ENCODE data around the gene TMEM238.
"Not testable (repeated sequence)": the region's sequence is repeated elsewhere in the genome, so short reads cannot be mapped to it uniquely, and the experiment has no call there.

The TMEM238 gene

DNA sequence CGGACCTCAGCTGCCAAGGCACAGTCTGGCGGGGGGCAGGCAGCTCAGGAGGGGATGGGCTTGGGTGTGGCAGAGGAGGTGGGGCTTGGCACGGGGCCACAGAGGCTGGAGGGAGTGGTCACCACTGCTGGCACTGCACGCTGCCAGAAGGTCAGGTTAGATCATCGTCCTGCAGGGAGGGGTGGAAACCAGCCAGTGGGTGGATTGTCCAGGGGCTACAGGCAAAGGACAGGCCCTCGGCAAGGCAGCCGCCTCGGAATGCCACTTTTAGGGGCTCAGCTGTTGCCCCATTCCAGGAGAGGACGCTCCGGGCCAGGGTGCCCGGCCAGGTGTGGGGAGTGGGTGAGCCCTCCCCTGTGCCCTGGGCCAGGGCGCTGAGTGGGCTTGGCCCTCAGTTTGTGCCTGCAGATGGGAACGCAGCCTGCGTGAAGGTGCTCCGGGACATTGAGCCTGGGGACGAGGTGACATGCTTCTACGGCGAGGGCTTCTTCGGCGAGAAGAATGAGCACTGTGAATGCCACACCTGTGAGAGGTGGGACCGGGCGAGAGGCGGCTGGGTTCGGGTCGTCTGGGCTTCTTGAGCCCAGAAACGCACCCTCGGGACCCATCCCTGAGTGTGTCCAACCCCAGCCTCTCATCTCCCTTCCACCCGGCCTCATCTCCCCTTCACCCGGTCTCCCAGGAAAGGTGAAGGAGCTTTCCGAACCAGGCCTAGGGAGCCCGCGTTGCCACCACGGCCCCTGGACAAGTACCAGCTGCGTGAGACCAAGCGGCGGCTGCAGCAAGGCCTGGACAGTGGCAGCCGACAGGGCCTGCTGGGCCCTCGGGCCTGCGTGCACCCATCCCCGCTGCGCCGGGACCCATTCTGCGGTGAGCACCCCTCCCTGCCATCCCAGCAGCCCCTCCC, 38.0 kb downstream of the TMEM238 start:
- H3K4me3 ChIP-seq, result no peak overlapping the region
- no peak overlapping the region for H3K27ac ChIP-seq

DNA sequence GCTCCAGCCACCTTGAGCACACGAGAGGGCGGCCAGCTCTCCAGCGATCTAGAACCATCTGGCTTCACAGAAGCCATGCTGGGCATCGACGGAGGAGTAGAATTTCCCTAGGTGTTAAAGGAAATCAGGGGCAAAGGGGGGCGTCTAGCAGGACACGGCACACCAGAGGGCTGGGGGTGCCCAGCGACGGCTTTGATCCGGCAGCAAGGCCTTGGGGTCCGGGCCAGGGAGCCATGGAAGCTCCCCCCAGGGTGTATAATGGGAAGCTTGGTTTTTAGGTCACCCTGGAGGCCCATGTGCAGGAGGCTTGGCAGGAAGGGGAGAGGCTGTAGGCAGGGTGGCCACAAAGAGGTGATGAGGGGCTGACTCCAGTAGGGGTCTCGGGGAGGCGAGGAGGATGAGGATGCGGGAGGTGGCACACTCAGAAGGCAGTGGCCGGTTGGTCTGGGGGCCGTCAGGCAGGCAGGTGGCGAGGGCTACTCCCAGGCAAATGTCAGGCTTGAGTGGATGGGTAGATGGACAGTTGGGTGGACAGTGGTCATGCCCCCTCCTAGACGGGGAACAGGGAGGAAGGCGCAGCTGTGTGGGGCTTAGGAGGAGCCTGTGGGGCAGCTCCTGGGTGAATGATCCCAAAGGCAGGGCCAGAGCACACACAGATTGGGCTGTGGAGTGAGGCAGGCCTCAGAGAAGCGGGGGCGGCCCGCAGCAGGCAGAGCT, 38.8 kb downstream of the TMEM238 start:
- Histone ChIP-seq H3K4me3 (no peak overlapping the region), H3K27ac (no peak overlapping the region)

DNA sequence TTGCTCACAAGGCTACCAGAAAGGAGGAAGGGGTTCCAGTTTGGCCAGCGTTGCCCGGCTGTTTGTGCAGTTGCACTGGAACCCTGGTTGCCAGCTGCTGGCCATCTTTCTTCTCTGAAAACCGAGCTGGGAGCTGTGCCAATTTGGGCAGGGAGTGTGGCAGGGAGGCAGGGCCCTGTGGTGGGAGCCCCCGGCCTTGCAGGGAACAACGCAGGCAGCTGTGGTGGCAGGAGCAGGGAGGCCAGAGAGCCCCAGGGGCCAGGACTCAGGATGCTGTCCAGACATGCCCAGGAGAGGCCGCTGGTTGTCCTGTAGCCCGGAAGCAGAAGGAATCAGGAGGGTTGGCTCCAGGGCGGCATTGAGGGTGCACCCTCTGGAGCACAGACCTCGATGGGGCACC, 39.6 kb downstream of the TMEM238 start:
- Histone ChIP-seq H3K27ac (no peak overlapping the region), H3K4me3 (no peak overlapping the region)

DNA sequence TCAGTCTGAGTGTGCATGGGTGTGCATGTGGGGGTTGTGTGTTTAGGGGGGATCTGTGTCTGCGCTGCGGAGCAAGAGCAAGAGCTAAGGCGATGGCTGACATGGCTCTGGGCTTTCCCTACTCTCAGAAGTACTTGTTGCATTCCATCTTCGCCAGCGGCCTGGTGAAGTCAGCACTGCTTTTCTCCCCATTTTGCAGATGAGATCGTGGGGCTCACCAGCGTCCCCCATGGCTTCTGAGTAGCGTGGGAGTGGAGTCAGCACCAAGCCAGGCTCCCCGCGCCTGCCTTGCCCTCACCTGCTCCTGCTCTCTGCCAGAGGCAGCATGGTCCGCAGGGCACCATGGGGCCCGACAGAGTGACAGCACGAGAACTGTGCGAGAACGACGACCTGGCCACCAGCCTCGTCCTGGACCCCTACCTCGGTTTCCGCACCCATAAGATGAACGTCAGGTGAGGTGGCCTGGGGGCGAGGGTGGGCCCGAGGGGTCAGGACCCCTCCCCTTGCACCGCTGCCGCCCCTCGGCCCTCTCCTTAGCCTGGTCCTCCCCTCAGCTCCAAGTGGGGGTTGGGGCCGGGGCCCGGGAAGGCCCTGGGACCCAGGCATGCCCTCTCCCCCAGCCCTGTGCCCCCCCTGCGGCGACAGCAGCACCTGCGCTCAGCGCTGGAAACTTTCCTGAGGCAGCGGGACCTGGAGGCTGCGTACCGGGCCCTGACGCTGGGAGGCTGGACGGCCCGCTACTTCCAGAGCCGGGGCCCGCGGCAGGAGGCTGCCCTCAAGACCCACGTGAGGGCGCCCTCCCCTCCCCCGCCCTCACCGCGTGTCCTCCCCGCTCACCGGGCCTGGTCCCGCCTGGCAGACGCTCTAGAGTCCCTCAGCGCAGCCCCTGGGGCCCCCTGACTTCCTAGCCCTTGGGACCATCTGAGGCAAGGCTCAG, 42.2 kb downstream of the TMEM238 start:
- peak overlapping the region in 3 of 7 experiments; percentile 70 to 81 (median 74) for H3K4me3 ChIP-seq

DNA sequence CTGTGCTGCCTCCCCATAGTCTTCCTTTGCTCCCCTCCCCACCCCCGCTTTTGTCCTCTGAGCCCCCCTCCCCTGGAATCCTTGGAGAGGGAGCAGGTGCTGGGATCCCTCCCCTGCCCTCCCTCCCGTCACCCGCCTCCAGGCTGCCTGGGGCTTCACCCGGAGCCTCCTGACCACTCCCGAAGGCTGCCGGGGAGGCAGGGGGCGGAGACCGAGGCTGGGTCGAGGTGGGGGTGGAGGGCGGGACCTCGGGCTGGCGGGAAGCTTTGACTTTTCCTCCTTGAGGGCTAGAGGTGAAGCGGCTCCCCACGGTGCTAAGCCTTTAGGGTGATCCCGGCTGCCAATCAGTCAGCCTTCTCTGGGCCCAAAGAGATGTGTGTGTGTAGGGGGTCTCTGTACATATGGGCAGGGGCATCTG, 42.9 kb downstream of the TMEM238 start:
- Histone ChIP-seq H3K4me3 (peak overlapping the region; percentile 49 to 88 (median 74)), H3K27ac (peak overlapping the region in 16 of 21 experiments; percentile 91 to 99 (median 95))

More for the DNA sequence above, 42.2 kb downstream of the TMEM238 start:
- peak overlapping the region in 1 of 21 experiments; percentile 14 for H3K27ac ChIP-seq

DNA sequence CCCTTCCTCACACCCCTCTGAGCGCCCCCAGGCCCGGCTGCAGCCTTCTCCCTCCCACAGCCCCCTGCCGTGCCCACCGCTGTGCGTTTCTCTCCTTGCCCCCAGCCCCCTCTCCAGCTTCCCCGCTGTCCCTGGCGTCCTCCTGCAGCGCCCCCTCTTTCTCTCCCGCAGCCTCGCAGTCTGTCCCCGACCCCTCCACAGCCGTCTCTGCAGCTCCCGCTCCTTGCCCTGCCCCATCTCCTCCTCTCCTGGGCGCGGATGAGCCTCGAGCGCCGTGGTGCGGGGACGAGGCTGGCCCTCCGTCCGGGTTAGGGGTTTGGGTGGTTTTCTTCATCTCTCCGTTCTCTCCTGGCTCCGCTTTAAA, 43.3 kb downstream of the TMEM238 start:
- Histone ChIP-seq H3K27ac (peak overlapping the region in 20 of 21 experiments; percentile 74 to 99 (median 95)), H3K4me3 (peak overlapping the region; percentile 49 to 88 (median 74))

DNA sequence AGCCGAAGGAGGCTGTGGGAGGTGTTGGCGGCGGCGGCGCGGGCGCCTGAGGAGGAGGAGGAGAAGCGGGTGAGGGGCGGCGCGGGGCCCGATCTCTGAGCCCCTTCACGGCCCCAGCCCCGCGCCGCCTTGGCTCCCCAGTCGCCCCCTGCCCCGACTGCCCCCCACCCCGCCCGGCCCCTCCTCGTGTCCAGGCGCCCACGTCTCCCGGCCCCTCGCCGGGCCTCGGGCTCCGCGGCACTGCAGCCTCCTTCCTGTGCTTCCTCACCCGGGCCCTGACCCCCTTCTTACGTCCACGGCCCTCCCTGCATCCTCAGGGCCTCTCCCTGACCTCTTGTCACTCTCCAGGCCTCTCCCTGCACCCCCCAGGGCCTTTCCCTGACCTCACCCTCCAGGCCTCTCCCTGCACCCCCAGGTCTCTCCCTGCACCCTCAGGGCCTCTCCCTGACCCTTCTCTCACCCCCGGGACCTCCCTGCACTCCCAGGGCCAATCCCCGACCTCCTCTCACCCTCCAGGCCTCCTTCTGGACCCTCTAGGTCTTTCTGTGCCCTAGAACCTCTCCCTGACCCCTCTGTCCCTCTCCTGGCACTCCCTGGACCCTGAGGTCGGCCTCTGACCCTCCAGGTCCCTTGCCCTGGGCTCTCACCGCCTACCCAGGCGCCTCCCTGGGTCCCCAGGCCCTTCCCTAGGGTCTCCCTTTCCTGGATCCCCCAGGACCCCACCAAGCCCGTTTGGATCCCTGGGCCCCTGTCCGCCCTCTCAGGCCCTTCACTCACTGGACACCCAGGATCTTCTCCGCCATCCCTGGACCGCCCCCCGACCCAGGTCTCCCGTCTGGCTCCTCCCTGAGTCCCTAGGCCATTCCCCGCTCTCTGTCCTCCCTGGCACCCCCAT, 44.0 kb downstream of the TMEM238 start:
- peak overlapping the region; percentile 49 to 88 (median 74) for H3K4me3 ChIP-seq
- H3K27ac ChIP-seq, result peak overlapping the region; percentile 74 to 99 (median 95)

DNA sequence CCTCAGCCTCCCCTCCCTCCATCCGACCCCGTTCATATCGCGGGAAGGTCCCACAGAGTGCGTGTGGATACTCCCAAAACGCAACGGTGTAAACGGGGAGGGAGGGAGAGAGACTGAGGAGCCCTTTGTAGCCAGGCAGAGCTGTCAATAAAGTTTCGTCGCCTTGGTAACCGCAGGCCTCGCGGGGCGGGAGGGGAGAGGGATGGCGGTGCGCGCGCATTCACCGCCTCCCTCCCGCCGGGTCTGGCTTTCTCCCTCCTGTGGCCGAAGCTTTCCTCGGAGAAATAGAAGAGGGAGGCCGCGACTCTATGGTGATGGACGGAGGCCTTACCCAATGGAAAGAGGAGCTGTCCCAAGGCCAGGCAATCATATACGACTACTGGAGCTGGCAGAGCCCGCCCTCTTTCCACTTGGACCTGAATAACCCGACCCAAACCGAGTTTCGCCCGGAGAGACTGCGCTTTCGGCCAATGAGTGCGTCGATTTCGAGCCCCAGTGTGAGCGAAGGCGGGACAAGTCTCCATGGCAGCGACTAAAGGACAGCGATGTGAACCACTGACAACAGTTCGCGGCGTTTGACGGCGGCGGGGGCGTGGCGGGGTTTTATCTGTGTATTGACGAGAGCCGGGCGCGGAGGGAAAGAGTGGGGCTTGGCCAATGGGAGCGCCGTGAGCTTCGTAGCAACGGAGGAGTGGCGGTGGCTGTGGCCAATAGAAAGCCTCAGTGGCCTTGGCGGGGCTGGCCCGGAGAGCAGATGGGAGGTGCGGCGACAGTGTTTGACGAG, 44.8 kb downstream of the TMEM238 start, which contains the start of gene KMT5C:
KMT5C (plus strand) TSS at position 772 of the 784 bp plus-strand sequence. CDS start 2,061 bp downstream, outside the sequence.
- peak within 1 kb of the TSS; percentile 77 to 99 (median 96) for H3K27ac ChIP-seq
- peak within 1 kb of the TSS; percentile 49 to 88 (median 74) for H3K4me3 ChIP-seq

DNA sequence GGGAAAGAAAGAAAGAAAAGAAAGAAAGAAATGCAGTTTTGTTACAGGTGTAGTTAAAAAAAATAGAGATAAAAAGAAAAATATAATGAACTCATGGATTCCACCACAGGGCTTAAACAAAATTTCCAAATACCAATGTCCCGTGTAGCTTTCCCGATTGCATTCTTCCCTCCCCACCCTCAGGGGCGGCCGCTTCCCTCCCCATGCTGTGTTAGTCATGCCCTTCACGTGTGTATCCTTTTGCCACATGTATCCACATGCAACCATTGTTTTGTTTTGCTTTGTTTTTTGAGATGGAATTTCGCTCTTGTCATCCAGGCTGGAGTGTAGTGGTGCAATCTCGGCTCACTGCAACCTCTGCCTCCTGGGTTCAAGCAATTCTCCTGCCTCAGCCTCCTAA, 48.0 kb downstream of the TMEM238 start:
- no peak overlapping the region for H3K4me3 ChIP-seq
- H3K27ac ChIP-seq, result peak overlapping the region in 1 of 21 experiments; percentile 25

DNA sequence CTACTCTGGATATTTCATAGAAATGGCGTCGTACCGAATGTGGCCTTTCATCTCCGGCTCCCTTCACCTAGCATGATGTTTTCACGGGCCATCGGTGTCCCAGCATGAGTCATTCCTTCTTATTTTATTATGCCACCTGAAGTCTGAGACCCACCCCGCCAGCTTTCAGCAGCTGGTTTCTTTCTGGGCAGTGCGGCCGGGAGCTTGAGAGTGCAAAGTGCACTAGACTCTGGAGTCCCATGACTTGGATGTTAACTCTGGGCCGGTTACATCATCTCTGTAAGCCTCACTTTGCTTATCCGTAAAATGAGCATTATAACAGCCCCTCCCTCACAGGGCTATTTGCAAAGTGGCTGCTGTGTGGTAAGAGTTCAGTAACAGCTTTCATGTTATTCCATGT, 50.2 kb downstream of the TMEM238 start:
- no peak overlapping the region for H3K27ac ChIP-seq
- H3K4me3 ChIP-seq, result no peak overlapping the region

DNA sequence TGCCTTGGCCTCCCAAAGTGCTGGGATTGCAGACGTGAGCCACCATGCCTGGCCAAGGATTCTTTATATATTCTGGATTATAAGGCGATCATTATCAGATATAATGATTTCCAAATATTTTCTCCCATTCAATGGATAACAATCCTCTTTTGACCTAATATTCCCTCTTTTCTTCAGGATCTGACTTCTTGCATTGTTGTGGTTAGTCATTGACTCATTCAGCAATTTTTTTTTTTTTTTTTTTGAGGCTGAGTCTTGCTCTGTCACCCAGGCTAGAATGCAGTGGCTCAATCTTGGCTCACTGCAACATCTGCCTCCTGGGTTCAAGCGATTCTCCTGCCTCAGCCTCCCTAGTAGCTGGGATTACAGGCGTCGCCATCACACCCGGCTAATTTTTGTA, 54.3 kb downstream of the TMEM238 start:
- not testable (repeated sequence) for H3K4me3 ChIP-seq

More for the DNA sequence above, 54.3 kb downstream of the TMEM238 start:
- H3K27ac ChIP-seq, result not testable (repeated sequence)

All from skin epidermis (tissue), 12 donors.